ENCODE measurements around the gene NALCN. TPM values are rescaled to one million over a fixed set of nuclear protein-coding genes. Genes with fewer than 3 reads are reported as not detected.
"Not testable (repeated sequence)": the region's sequence is repeated elsewhere in the genome, so short reads cannot be mapped to it uniquely, and the experiment has no call there.

The NALCN gene
- total RNA-seq, 4 donors from 2014 or later: under 0.01 to 13.2 (median 1.4) TPM

DNA sequence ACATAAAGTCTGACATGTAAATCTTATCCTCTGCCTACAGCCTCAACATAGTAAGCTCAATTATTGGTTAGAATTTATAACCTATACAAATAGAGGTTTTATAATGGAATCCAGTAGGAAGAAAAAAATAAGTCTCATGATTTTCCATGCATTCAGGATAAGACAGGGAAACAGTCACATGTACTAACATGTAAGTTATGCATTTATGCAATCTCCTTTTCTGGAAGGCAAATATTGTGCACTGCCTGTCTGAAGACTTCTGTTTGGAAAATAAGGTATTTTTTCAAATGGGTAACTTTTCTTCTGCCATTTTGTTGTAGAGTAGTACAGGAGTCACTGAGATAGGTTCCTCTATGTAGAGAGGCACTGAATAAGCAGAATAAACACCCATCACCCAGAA lies 92.7 kb downstream of the NALCN start:
- Histone ChIP-seq H3K27ac (no peak overlapping the region), H3K27me3 (no peaks in the 10 kb centered on the region), H3K9me3 (no peaks in the 10 kb centered on the region), H3K4me3 (no peak overlapping the region), H3K36me3 (no peaks in the 10 kb centered on the region), H3K4me1 (no peaks in the 10 kb centered on the region)
- intact Hi-C loops (cut with DNase I; ENCODE audit: low total_unique reads): no loop called here
- TF ChIP-seq POLR2A (IDR thresholded peaks at IDR 0.05) (no peak), CTCF (IDR thresholded peaks at IDR 0.05) (no peak)
- no peak for DNase-seq

- TF ChIP-seq CTCF (IDR thresholded peaks at IDR 0.05) (no peak), POLR2A (IDR thresholded peaks at IDR 0.05) (no peak)
- no peaks in the 10 kb centered on the region for H3K36me3 ChIP-seq
- intact Hi-C loops (cut with DNase I; ENCODE audit: low total_unique reads): no loop called here
Measured at GRCh38 chr13:101317986-101318523, 98.3 kb downstream of the NALCN start.

DNA sequence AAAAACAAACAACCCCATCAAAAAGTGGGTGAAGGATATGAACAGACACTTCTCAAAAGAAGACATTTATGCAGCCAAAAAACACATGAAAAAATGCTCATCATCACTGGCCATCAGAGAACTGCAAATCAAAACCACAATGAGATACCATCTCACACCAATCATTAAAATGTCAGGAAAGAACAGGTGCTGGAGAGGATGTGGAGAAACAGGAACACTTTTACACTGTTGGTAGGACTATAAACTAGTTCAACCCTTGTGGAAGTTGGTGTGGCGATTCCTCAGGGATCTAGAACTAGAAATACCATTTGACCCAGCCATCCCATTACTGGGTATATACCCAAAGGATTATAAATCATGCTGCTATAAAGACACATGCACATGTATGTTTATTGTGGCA lies 102.8 kb downstream of the NALCN start:
- H3K27ac ChIP-seq; intact Hi-C loops (cut with DNase I; ENCODE audit: low total_unique reads); DNase-seq; H3K4me1 ChIP-seq; H3K27me3 ChIP-seq; H3K9me3 ChIP-seq; H3K4me3 ChIP-seq; H3K36me3 ChIP-seq: not testable (repeated sequence)

More at GRCh38 chr13:101317986-101318523, 98.3 kb downstream of the NALCN start:
- Histone ChIP-seq H3K27ac (no peak overlapping the region), H3K9me3 (no peaks in the 10 kb centered on the region), H3K27me3 (no peaks in the 10 kb centered on the region), H3K4me1 (no peaks in the 10 kb centered on the region), H3K4me3 (no peak overlapping the region)
- no peak for DNase-seq

DNA sequence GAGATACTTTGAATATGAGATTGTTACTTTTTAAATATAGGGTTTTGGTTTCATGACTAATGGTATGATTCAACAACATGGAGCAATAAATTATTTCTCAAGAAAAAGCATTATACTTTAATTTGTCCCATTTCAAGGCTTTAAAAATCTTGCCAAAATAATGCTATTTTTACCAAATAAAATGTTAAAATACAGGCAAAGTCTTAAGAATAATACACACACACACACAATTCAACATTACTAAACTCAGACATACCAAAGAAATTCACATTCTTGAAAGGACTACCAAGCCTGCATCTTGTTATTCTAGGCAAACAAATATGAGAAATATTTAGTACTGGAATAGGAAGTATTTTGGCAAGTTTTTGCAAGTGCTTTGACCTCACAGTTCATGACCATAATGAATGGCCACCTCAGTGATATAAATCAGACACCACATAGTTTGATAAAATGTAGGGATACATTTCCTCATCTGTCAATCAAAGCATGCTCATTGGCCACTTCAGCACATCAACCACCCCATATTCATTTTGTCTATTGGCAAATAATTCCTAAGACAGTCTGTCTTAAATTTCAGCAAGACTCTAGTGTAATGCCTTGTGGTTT lies 107.2 kb downstream of the NALCN start:
- Histone ChIP-seq H3K4me3 (no peak overlapping the region), H3K27ac (no peak overlapping the region), H3K4me1 (no peaks in the 10 kb centered on the region), H3K9me3 (no peaks in the 10 kb centered on the region), H3K27me3 (no peaks in the 10 kb centered on the region), H3K36me3 (no peaks in the 10 kb centered on the region)
- no peak for TF ChIP-seq CTCF (IDR thresholded peaks at IDR 0.05)
- DNase-seq: no peak
- intact Hi-C loops (cut with DNase I; ENCODE audit: low total_unique reads): no loop called here

DNA sequence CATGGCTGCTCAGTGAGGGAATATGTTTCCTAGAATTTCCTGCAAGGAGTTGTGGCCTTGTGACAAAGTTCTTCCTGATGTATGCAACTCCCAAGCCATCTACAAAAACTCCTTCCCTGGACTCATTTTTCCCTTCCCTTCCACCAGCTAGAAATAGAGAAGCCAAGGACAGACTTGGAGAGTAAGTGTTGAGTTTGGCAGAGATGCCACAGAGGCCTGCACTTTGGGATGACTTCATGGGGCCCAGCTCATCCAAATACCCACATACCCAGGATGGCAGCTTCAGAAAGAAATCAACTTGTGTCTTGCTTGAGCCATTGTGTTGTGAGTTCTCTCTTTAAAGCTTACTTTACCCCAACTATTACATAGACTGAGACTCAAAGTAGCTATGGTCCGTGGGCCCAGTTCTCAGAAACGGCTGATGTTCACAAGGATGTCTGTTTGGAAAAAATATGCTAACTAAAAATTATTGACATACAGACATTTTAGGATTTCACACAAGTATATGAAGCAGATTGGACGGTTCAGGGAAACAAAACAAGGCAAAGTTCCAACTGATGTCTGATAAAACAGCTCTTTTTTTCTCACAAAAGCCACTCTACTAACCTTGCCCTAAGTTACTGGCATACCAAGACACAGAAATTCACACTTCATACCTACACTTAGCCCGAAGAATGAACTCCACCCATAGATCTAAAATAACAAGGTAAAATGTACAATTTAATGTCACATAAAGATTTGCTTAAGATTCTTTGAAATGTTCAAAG lies 107.9 kb downstream of the NALCN start:
- Histone ChIP-seq H3K36me3 (no peaks in the 10 kb centered on the region), H3K4me1 (no peaks in the 10 kb centered on the region), H3K9me3 (no peaks in the 10 kb centered on the region), H3K27ac (no peak overlapping the region), H3K27me3 (no peaks in the 10 kb centered on the region), H3K4me3 (no peak overlapping the region)
- intact Hi-C loops (cut with DNase I; ENCODE audit: low total_unique reads): no loop called here
- DNase-seq: no peak
- no peak for TF ChIP-seq CTCF (IDR thresholded peaks at IDR 0.05)
- no peak for TF ChIP-seq POLR2A (IDR thresholded peaks at IDR 0.05)

All from uterus (tissue), 4 donors.